ENCODE measurements around the gene CCDC9.
A peak's percentile ranks its signal among the peaks of the same experiment; 100 is the strongest.
"Not testable (repeated sequence)": the region's sequence is repeated elsewhere in the genome, so short reads cannot be mapped to it uniquely, and the experiment has no call there.

The CCDC9 gene

GRCh38 chr19:47243364-47243775 is 13.0 kb upstream of the CCDC9 start:
- H3K4me3 ChIP-seq (replicated peaks in 1 of 2; ENCODE audit: low read depth in 2 of 2, low read length in 2 of 2), result peak overlapping the region; percentile 27 to 53
- peak in 1 of 2 donors; percentile 6 for DNase-seq (ENCODE audit: low read depth in 2 of 2)
- TF ChIP-seq CTCF (IDR thresholded peaks at IDR 0.05; ENCODE audit: low read depth, low read length), result no peak

GRCh38 chr19:47243776-47244547 is 12.4 kb upstream of the CCDC9 start:
- peak; percentile 98 to 99 for DNase-seq (ENCODE audit: low read depth in 2 of 2)
- peak overlapping the region; percentile 27 to 53 for H3K4me3 ChIP-seq (replicated peaks in 1 of 2; ENCODE audit: low read depth in 2 of 2, low read length in 2 of 2)
- peak; percentile 76 for TF ChIP-seq CTCF (IDR thresholded peaks at IDR 0.05; ENCODE audit: low read depth, low read length)

- H3K4me3 ChIP-seq (replicated peaks in 1 of 2; ENCODE audit: low read depth in 2 of 2, low read length in 2 of 2), result no peak overlapping the region
- TF ChIP-seq CTCF (IDR thresholded peaks at IDR 0.05; ENCODE audit: low read depth, low read length), result peak; percentile 89
- peak; percentile 86 to 87 for DNase-seq (ENCODE audit: low read depth in 2 of 2)
Observed at GRCh38 chr19:47247308-47247990, 8.9 kb upstream of the CCDC9 start.

- DNase-seq (ENCODE audit: low read depth in 2 of 2); H3K4me3 ChIP-seq (replicated peaks in 1 of 2; ENCODE audit: low read depth in 2 of 2, low read length in 2 of 2): not testable (repeated sequence)
Observed at GRCh38 chr19:47253016-47253415, 3.3 kb upstream of the CCDC9 start.

- peak; percentile 71 to 85 for DNase-seq (ENCODE audit: low read depth in 2 of 2)
- no peak overlapping the region for H3K4me3 ChIP-seq (replicated peaks in 1 of 2; ENCODE audit: low read depth in 2 of 2, low read length in 2 of 2)
- no peak for TF ChIP-seq CTCF (IDR thresholded peaks at IDR 0.05; ENCODE audit: low read depth, low read length)
Observed at GRCh38 chr19:47253467-47253881, 2.9 kb upstream of the CCDC9 start.

- H3K4me3 ChIP-seq (replicated peaks in 1 of 2; ENCODE audit: low read depth in 2 of 2, low read length in 2 of 2), result no peak overlapping the region
- no peak for TF ChIP-seq CTCF (IDR thresholded peaks at IDR 0.05; ENCODE audit: low read depth, low read length)
- DNase-seq (ENCODE audit: low read depth in 2 of 2), result no peak
Observed at GRCh38 chr19:47253970-47254369, 2.4 kb upstream of the CCDC9 start.

GRCh38 chr19:47256693-47257410 is 527 bp downstream of the CCDC9 start:
- DNase-seq (ENCODE audit: low read depth in 2 of 2), result peak; percentile 100
- H3K4me3 ChIP-seq (replicated peaks in 1 of 2; ENCODE audit: low read depth in 2 of 2, low read length in 2 of 2), result peak overlapping the region; percentile 60 to 65
- TF ChIP-seq CTCF (IDR thresholded peaks at IDR 0.05; ENCODE audit: low read depth, low read length), result no peak

Data from cardiac fibroblast (primary cell).